Pancreas (tissue), 10 donors: ENCODE data around the gene KRT71. TPM values are rescaled to one million over a fixed set of nuclear protein-coding genes. Genes with fewer than 3 reads are reported as not detected.
A peak's percentile ranks its signal among the peaks of the same experiment; 100 is the strongest.

Source experiments
- ATAC-seq, 4 donors: fragments of 200-7000 bp; cut with Tn5 transposase; one replicate each; pipeline versions ENCODE4 v1.8.0 to v1.9.1; 2020; ENCODE audit warnings: mild to moderate bottlenecking in 4 of 4, moderate library complexity in 4 of 4
- DNase-seq, 6 donors: peaks; one replicate each; pipeline ENCODE4 v3.0.0-alpha.2; 2020
- FAIRE-seq: peaks from 2 replicates; lab custom pipeline; 2012; peaks lifted over from hg19 to GRCh38; lab: Jason Lieb, UNC
- H3K27ac ChIP-seq, 4 donors: fragments of 200-600 bp; sonication (generic); 1 replicate in 3 of 4; 2 replicates in 1 of 4; pipeline versions ENCODE4 v1.5.0 to v1.8.0; 2020
- H3K27me3 ChIP-seq, 4 donors: fragments of 200-600 bp; one replicate each; pipeline ENCODE4 v1.8.0; 2021
- H3K36me3 ChIP-seq, 3 donors: fragments of 200-600 bp; sonication (generic) in 1 of 3; one replicate each; pipeline versions ENCODE4 v1.5.0 to v1.8.0; 2020 to 2021
- H3K4me1 ChIP-seq, 3 donors: fragments of 200-600 bp; one replicate each; pipeline ENCODE4 v1.8.0; 2021
- H3K4me3 ChIP-seq, 4 donors: fragments of 200-600 bp; sonication (generic) in 2 of 4; one replicate each; pipeline versions ENCODE4 v1.5.0 to v1.8.0; 2020 to 2021
- H3K9me3 ChIP-seq, 4 donors: fragments of 200-600 bp; one replicate each; pipeline ENCODE4 v1.8.0; 2021
- CTCF ChIP-seq, 4 donors: fragments of 200-600 bp; sonication (generic) in 3 of 4; IDR thresholded peaks; one replicate each; pipeline versions ENCODE4 v1.5.0 to v1.8.0; 2021; ENCODE audit warnings: antibody characterized with exemption in 4 of 4
- WGBS, 2 donors: extraction: QIAGEN DNeasy Blood & Tissue Kit; methylation state at CpG; one replicate each; pipeline ENCODE4 v1.1.7; 2013; 5-methylcytosine and 5-hydroxymethylcytosine counted together
- intact Hi-C, 3 donors: fragments of 100-400 bp; cut with DNase I; formaldehyde crosslinking; loops; one replicate each; pipeline versions ENCODE4 v1.11.1 to v1.14.2; 2022
- polyA plus RNA-seq, 2 donors: library from polyadenylated mRNA; stranded (reverse); fragments of 200-250 nt; gene quantifications; one replicate each; pipeline ENCODE4 v1.2.3, GENCODE V29; 2013
- total RNA-seq, 6 donors: library from RNA; stranded (reverse); fragmentation: NEBNext Ultra II Directional in 4 of 6; extraction: Animal tissue kit (Norgen Biotek cat#: 25700) in 4 of 6; gene quantifications; one replicate each; pipeline versions ENCODE4 v1.2.1 to v1.2.4, GENCODE V29; 2021 to 2023
- donor health status: healthy with polysubstance abuse.
- donor health status: DM: no; HTN: no; CAD: no; lungs with moderate emphysema.
- donor health status: DM: no; HTN: no; CAD: no.
- donor health status: control.
- donor health status: control.
- donor health status: Bipolar disorder and iron deficiency.
- donor health status: DM: yes; HTN: yes; CAD: no.
- donor health status: DM: no; HTN: no; CAD: no.
- donor health status: DM: no; HTN: no; CAD: no.
- donor health status: DM: yes; HTN: yes; CAD: no.

The KRT71 gene
- total and polyA plus RNA-seq, 8 donors = not detected

- no peak for TF ChIP-seq CTCF (IDR thresholded peaks at IDR 0.05)
- ATAC-seq (peak in 1 of 4 donors; percentile 47), DNase-seq (no peak), FAIRE-seq (no peak)
- Histone ChIP-seq H3K4me1 (no peaks in the 10 kb centered on the region), H3K36me3 (no peaks in the 10 kb centered on the region), H3K27ac (no peak overlapping the region), H3K4me3 (no peak overlapping the region), H3K9me3 (no peaks in the 10 kb centered on the region), H3K27me3 (no peaks in the 10 kb centered on the region)
- intact Hi-C loops = loop anchor here in 1 of 3 donors (10.0 kb wide), 1 partner anchor 101 kb away; no protein-coding TSS in a partner anchor
- WGBS, 2 donors = 62 to 65% methylated on average over 3 of the region's 3 CpGs
Observed at GRCh38 chr12:52495389-52495788, 57.6 kb downstream of the KRT71 start.

DNA sequence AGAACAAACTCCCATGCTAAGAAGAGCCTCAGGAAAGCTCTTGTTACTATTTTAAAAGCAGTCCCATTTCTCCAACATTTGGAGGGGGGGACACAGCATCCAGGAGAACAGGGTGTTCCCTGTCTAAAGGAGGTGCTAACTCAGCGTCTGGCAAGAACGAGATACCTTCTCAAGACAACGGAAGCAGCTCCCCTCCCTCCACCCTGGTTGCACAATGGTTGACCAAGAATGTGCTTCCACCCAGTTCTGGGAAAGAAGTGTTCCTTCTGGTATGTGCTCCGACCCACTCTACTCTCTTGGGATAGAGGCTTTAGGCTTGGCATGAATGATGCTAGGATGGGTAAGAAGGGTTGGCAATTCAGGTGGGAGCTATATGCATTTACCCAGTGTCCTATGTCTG lies 58.4 kb downstream of the KRT71 start:
- Histone ChIP-seq H3K36me3 (no peaks in the 10 kb centered on the region), H3K27ac (no peak overlapping the region), H3K9me3 (no peaks in the 10 kb centered on the region), H3K27me3 (no peaks in the 10 kb centered on the region), H3K4me3 (no peak overlapping the region), H3K4me1 (no peaks in the 10 kb centered on the region)
- FAIRE-seq (no peak), DNase-seq (no peak), ATAC-seq (peak in 1 of 4 donors; percentile 46)
- no peak for TF ChIP-seq CTCF (IDR thresholded peaks at IDR 0.05)
- 60 to 63% methylated on average over 4 of the region's 4 CpGs for WGBS, 2 donors
- intact Hi-C loops = loop anchor here in 1 of 3 donors (10.0 kb wide), 1 partner anchor 100 kb away; no protein-coding TSS in a partner anchor

GRCh38 chr12:52494100-52494499 lies 58.8 kb downstream of the KRT71 start:
- intact Hi-C loops = loop anchor here in 1 of 3 donors (10.0 kb wide), 1 partner anchor 99 kb away; no protein-coding TSS in a partner anchor
- ATAC-seq (no peak), FAIRE-seq (no peak), DNase-seq (no peak)
- no peaks in the 10 kb centered on the region for H3K4me1 ChIP-seq
- no peaks in the 10 kb centered on the region for H3K27me3 ChIP-seq
- H3K27ac ChIP-seq = no peak overlapping the region
- no peak overlapping the region for H3K4me3 ChIP-seq
- H3K9me3 ChIP-seq = no peaks in the 10 kb centered on the region
- no peaks in the 10 kb centered on the region for H3K36me3 ChIP-seq
- WGBS, 2 donors = 71 to 84% methylated on average over 1 of the region's 1 CpG
- TF ChIP-seq CTCF (IDR thresholded peaks at IDR 0.05) = no peak

Other genes with a start within 250 kb of the KRT71 start
- not detected for gene KRT83, start 231.7 kb downstream of the KRT71 start, total RNA-seq
- gene KRT83, start 231.7 kb downstream of the KRT71 start, polyA plus RNA-seq = not detected
- gene KRT85, start 185.7 kb downstream of the KRT71 start, total RNA-seq = not detected
- not detected for gene KRT85, start 185.7 kb downstream of the KRT71 start, polyA plus RNA-seq
- not detected for gene KRT84, start 167.5 kb downstream of the KRT71 start, total RNA-seq
- not detected for gene KRT84, start 167.5 kb downstream of the KRT71 start, polyA plus RNA-seq
- not detected for gene KRT82, start 146.8 kb downstream of the KRT71 start, total RNA-seq
- gene KRT82, start 146.8 kb downstream of the KRT71 start, polyA plus RNA-seq = not detected
- gene KRT75, start 118.8 kb downstream of the KRT71 start, total RNA-seq = not detected
- not detected for gene KRT75, start 118.8 kb downstream of the KRT71 start, polyA plus RNA-seq
- gene KRT6B, start 101.0 kb downstream of the KRT71 start, total RNA-seq = 1 to 10 TPM in 2 of 6 donors, under 1 TPM in 3, not detected in 1; 0.08 to 3.6 (median 0.20) TPM
- gene KRT6B, start 101.0 kb downstream of the KRT71 start, polyA plus RNA-seq = under 1 TPM in 1 of 2 donors, not detected in 1; 0.23 TPM
- not detected for gene KRT6C, start 79.3 kb downstream of the KRT71 start, total RNA-seq
- gene KRT6C, start 79.3 kb downstream of the KRT71 start, polyA plus RNA-seq = not detected
- gene KRT6A, start 59.9 kb downstream of the KRT71 start, total RNA-seq = 1 to 10 TPM in 1 of 6 donors, not detected in 5; 2.2 TPM
- gene KRT6A, start 59.9 kb downstream of the KRT71 start, polyA plus RNA-seq = under 1 TPM; 0.15 to 0.82 TPM
- gene KRT5, start 32.8 kb downstream of the KRT71 start, total RNA-seq = 1 to 10 TPM in 4 of 6 donors, under 1 TPM in 2; 0.51 to 5.8 (median 1.9) TPM
- 1 to 10 TPM; 1.5 to 1.6 TPM for gene KRT5, start 32.8 kb downstream of the KRT71 start, polyA plus RNA-seq
- not detected for gene KRT74, start 20.7 kb upstream of the KRT71 start, total RNA-seq
- not detected for gene KRT74, start 20.7 kb upstream of the KRT71 start, polyA plus RNA-seq
- under 1 TPM in 1 of 6 donors, not detected in 5; 0.09 TPM for gene KRT72, start 48.3 kb upstream of the KRT71 start, total RNA-seq
- not detected for gene KRT72, start 48.3 kb upstream of the KRT71 start, polyA plus RNA-seq
- gene KRT73, start 65.4 kb upstream of the KRT71 start, total RNA-seq = not detected
- not detected for gene KRT73, start 65.4 kb upstream of the KRT71 start, polyA plus RNA-seq
- gene KRT2, start 99.1 kb upstream of the KRT71 start, total RNA-seq = not detected
- gene KRT2, start 99.1 kb upstream of the KRT71 start, polyA plus RNA-seq = under 1 TPM in 1 of 2 donors, not detected in 1; 0.02 TPM
- gene KRT1, start 127.3 kb upstream of the KRT71 start, total RNA-seq = under 1 TPM in 2 of 6 donors, not detected in 4; 0.17 to 0.41 TPM
- gene KRT1, start 127.3 kb upstream of the KRT71 start, polyA plus RNA-seq = not detected
- not detected for gene KRT77, start 150.4 kb upstream of the KRT71 start, total RNA-seq
- under 1 TPM in 1 of 2 donors, not detected in 1; 0.07 TPM for gene KRT77, start 150.4 kb upstream of the KRT71 start, polyA plus RNA-seq
- not detected for gene KRT76, start 224.2 kb upstream of the KRT71 start, total RNA-seq
- gene KRT76, start 224.2 kb upstream of the KRT71 start, polyA plus RNA-seq = not detected
- not detected for gene KRT3, start 243.0 kb upstream of the KRT71 start, total RNA-seq
- gene KRT3, start 243.0 kb upstream of the KRT71 start, polyA plus RNA-seq = not detected